ENCODE results near the gene SLC19A1.

Gene SLC19A1

DNA sequence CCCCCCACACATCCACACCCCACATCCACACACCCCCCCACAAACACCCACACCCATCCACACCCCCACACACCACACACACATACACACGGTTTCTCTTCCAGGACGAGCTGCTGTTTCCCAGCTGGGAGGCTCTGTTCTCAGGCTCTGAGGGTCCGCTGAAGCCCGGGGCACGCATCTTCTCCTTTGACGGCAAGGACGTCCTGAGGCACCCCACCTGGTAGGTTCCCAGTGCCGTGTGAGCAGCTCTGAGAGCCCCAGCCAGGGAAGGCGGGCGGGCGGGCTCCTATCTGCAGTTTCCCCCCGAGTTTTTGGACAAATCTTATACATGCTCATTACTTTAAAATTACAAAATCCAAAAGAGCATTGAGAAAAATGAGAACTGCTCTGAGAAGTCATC, 31.2 kb downstream of the SLC19A1 start:
- no peak overlapping the region for H3K4me3 ChIP-seq (ENCODE audit: low read depth, low read length)
- TF ChIP-seq, protein P1, sequence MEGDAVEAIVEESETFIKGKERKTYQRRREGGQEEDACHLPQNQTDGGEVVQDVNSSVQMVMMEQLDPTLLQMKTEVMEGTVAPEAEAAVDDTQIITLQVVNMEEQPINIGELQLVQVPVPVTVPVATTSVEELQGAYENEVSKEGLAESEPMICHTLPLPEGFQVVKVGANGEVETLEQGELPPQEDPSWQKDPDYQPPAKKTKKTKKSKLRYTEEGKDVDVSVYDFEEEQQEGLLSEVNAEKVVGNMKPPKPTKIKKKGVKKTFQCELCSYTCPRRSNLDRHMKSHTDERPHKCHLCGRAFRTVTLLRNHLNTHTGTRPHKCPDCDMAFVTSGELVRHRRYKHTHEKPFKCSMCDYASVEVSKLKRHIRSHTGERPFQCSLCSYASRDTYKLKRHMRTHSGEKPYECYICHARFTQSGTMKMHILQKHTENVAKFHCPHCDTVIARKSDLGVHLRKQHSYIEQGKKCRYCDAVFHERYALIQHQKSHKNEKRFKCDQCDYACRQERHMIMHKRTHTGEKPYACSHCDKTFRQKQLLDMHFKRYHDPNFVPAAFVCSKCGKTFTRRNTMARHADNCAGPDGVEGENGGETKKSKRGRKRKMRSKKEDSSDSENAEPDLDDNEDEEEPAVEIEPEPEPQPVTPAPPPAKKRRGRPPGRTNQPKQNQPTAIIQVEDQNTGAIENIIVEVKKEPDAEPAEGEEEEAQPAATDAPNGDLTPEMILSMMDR (IDR thresholded peaks at IDR 0.05; ENCODE audit: low read depth, low read length): no peak

DNA sequence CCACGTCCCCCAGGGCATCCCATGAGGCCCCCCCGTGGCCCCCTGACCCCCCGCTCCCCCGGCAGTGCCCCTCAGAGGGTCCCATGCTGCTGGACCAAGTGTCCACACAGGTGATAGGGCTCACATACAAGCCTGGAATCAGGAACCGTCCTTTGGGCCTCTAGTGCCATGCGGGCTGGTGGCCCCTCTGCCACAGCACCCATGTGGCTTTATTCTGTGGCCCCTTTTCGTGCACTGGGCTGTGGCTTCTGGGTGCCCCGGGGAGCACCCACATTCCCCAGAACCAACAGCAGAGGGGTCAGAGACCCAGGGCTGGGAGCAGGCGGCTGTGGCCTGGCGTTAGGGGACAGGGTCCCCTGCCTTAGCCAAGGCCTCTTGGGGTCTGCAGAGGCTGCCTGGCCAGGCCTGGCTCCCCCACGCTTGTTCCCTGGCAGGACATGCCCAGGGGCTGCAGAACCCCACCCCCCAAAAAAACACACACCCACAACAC, 31.7 kb downstream of the SLC19A1 start:
- TF ChIP-seq, protein P1 (IDR thresholded peaks at IDR 0.05; ENCODE audit: low read depth, low read length): no peak
- H3K4me3 ChIP-seq (ENCODE audit: low read depth, low read length): no peak overlapping the region

DNA sequence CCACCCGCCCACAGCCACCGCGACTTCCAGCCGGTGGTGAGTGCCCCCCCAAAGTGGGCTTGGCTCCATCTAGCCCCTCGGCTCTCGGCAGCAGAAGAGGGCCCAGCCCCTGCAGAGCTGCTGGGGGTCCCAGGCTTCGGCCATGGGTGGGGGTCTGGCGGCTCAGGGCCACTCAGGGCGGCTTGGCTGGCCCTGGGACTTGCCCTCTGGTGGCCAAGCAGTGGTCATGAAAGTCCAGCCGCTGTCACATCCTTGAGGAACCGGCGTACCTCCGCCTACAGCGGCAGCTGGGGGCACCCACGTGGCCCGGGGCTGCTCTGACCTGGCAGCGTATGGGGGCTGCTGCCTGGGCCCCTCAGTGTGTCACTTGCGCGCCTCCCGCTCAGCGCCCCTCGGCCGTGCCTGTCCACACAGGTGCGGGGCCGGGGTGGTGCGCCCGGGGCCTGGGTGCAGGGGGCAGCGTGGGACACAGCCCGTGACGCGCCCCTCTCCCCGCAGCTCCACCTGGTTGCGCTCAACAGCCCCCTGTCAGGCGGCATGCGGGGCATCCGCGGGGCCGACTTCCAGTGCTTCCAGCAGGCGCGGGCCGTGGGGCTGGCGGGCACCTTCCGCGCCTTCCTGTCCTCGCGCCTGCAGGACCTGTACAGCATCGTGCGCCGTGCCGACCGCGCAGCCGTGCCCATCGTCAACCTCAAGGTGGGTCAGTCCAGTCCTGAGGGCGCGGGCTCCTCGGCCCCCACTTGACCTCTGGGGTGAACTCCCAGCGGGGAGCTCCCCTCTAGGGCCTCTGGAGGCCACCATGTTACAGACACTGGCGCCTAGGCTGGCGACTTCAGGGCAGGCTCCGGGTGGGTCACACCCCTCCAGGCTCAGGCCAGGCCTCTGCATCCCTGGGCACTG, 32.4 kb downstream of the SLC19A1 start:
- TF ChIP-seq, protein P1 (IDR thresholded peaks at IDR 0.05; ENCODE audit: low read depth, low read length): no peak
- H3K4me3 ChIP-seq (ENCODE audit: low read depth, low read length): no peak overlapping the region

DNA sequence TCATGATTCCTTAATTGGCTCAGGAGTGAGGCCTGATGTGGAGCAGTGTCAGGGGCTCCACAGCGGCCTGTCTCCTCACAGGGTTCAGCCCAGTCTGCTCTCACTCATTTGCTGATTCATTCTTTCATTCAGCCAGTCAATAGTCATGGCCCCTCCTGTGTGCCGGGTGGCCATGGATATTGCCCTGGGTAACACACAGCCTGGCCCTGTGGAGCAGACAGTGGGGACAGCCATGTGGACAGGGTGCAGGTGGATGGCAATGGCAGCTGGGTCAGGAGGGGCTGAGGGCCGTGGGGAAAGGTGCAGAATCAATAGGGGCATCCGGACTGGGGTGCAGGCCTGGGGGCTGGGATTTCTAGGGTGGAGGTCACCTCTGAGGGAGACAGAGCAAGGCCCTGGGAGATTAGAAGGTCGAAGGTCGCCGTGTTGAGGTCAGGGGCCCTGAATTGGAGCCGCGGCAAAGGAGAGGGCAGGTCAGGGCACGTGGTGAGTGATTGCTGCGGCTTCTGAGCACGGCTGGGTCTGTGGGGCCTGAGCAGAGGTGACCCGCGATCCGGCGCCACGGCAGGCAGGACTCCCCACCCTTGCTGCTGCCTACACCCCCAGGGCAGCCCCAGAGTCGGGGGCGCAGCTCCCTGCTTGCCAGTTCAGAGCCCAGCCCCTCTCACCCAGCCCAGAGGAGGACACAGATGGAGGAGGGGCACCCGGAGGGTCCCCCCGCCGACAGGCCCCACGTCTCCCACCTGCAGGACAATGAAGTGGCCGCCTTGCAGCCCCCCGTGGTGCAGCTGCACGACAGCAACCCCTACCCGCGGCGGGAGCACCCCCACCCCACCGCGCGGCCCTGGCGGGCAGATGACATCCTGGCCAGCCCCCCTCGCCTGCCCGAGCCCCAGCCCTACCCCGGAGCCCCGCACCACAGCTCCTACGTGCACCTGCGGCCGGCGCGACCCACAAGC, 33.4 kb downstream of the SLC19A1 start:
- H3K4me3 ChIP-seq (ENCODE audit: low read depth, low read length): no peak overlapping the region

DNA sequence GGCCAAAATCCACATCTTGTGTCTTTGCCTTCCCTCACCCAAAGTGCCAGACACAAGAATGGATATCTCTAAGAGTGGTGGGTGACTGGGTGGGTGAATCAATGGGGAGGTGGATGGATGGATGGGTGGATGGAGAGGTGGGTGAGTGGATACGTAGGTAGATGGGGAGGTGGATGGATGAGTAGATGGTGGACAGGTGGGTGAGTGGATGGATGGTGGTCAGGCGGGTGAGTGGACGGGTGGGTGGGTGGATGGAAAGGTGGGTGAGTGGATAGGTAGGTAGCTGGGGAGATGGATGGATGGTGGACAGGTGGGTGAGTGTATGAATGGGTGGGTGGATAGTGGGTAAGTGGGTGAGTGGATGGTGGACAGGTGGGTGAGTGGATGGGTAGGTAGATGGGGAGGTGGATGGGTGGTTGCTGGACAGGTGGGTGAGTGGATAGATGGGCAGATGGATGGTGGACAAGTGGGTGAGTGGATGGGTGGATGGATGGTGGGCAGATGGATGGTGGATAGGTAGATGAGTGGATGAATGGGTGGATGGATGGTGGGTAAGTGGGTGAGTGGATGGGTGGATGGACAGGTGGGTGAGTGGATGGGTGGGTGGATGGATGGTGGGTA, 34.2 kb downstream of the SLC19A1 start:
- no peak overlapping the region for H3K4me3 ChIP-seq (ENCODE audit: low read depth, low read length)
- TF ChIP-seq, protein P1 (IDR thresholded peaks at IDR 0.05; ENCODE audit: low read depth, low read length): no peak

More for the DNA sequence above, 33.4 kb downstream of the SLC19A1 start:
- TF ChIP-seq, protein P1 (IDR thresholded peaks at IDR 0.05; ENCODE audit: low read depth, low read length): no peak

DNA sequence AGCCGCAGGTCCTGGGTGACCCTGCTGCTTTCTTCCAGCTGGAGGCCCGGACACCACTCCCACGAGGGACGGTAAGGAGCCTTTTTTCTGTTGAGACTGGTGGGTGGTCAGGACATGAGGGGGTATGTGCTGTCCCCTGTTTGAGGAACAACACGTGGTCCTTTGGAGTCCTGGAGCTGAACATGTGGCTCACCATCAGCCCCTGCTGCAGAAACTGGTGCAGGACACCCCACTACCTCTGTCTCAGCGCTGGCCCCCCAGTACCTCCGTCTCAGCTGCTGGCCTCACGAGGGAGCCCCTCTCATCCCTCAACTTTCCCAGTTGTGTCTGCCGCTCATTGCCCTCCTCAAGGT, 34.7 kb downstream of the SLC19A1 start:
- TF ChIP-seq, protein P1 (IDR thresholded peaks at IDR 0.05; ENCODE audit: low read depth, low read length): no peak
- H3K4me3 ChIP-seq (ENCODE audit: low read depth, low read length): no peak overlapping the region

All from WI38 (cell line).